ENCODE data around the gene PPP1R3D. TPM values are rescaled to one million over a fixed set of nuclear protein-coding genes. Genes with fewer than 3 reads are reported as not detected.
A peak's percentile ranks its signal among the peaks of the same experiment; 100 is the strongest.

The PPP1R3D gene
- total and polyA plus RNA-seq, 2 of the 8 experiments (the other 6 are each of a cell fraction or from before 2014, with no cell fraction given) = 1.4 to 3.9 TPM

- no peak overlapping the region for H2BK120ac ChIP-seq (replicated peaks; ENCODE audit: low read depth, low read length)
- H2BK5ac ChIP-seq (ENCODE audit: low read depth, low read length) = no peak overlapping the region
- no peak overlapping the region for H3K56ac ChIP-seq (replicated peaks; ENCODE audit: insufficient read length, low read depth, low read length)
- H4K5ac ChIP-seq (ENCODE audit: insufficient read length, low read depth, low read length) = no peak overlapping the region
- no peak overlapping the region for H2BK20ac ChIP-seq (ENCODE audit: low read length)
- no peak overlapping the region for H3K4ac ChIP-seq (replicated peaks; ENCODE audit: insufficient read length, low read depth, low read length)
- H3K14ac ChIP-seq (ENCODE audit: insufficient read length) = no peak overlapping the region
- FAIRE-seq = no peak
- H3K27ac ChIP-seq (ENCODE audit: low read depth, low read length) = no peak overlapping the region
- H4K20me1 ChIP-seq (replicated peaks in 1 of 2; ENCODE audit: control insufficient read depth in 1 of 2, insufficient read depth in 2 of 2, low read length in 2 of 2) = peaks cover 0 to 5% of the 10 kb centered on the region in 2 experiments
- no peaks in the 10 kb centered on the region for H3K79me2 ChIP-seq (ENCODE audit: control insufficient read depth in 1 of 2, insufficient read depth in 2 of 2, low read length in 2 of 2)
- no peak overlapping the region for H2AK5ac ChIP-seq (ENCODE audit: low read depth, low read length)
- no peak overlapping the region for H2BK15ac ChIP-seq (ENCODE audit: low read length)
- H3K18ac ChIP-seq (ENCODE audit: extremely low read depth, low read length) = no peak overlapping the region; the same call in 1 of the 2 replicates
- peak overlapping the region; percentile 37 to 91 for H3K4me2 ChIP-seq (ENCODE audit: insufficient read depth in 1 of 2, low read depth in 2 of 2, low read length in 2 of 2)
- no peaks in the 10 kb centered on the region for H3K4me1 ChIP-seq (replicated peaks in 1 of 4; ENCODE audit: control insufficient read depth in 3 of 4, insufficient read depth in 4 of 4, low read length in 3 of 4)
- no peak overlapping the region for H2BK12ac ChIP-seq (ENCODE audit: low read depth, low read length)
- H3K27me3 ChIP-seq (replicated peaks in 1 of 4; ENCODE audit: control insufficient read depth in 3 of 4, extremely low read depth in 1 of 4, insufficient read depth in 3 of 4, low read length in 3 of 4) = peaks cover 5 to 31% (median 25%) of the 10 kb centered on the region in 4 experiments
- no peaks in the 10 kb centered on the region for H3K79me1 ChIP-seq (ENCODE audit: low read depth, low read length)
- no peak overlapping the region for H4K91ac ChIP-seq (replicated peaks; ENCODE audit: insufficient read length, low read length)
- POLR2A ChIA-PET (ENCODE audit: partially characterized antibody) = no interaction called here
- 0 out of 2 replicates have a peak overlapping the region, but pooled peaks have one; percentile 18 for H4K8ac ChIP-seq (ENCODE audit: extremely low read depth, insufficient read depth, low read length)
- H3K23me2 ChIP-seq (ENCODE audit: low read depth, low read length) = peaks cover 6% of the 10 kb centered on the region; the same call in 1 of the 2 replicates
- CTCF ChIA-PET (ENCODE audit: partially characterized antibody) = interaction anchor here (0.8 to 3.5 kb wide), 12 partner anchors 11 to 345 kb away, joined by 3 to 23 read pairs (median 4); partner anchors contain the start of gene CDH26
- H3K4me3 ChIP-seq (ENCODE audit: extremely low read depth in 1 of 4, insufficient read depth in 2 of 4, low read depth in 3 of 4, low read length in 4 of 4) = peak overlapping the region; percentile 27 to 63 (median 41)
- H2AFZ ChIP-seq (ENCODE audit: low read length) = peak overlapping the region; percentile 98
- H3K36me3 ChIP-seq (ENCODE audit: control insufficient read depth in 2 of 4, insufficient read depth in 4 of 4, low read length in 3 of 4) = peaks cover 0 to 10% (median 0%) of the 10 kb centered on the region in 4 experiments; a peak in 2 of 8 replicates
- peaks cover 3 to 15% of the 10 kb centered on the region in 2 experiments; a peak in 3 of 4 replicates for H3K9me3 ChIP-seq (ENCODE audit: insufficient read depth in 2 of 2, low read depth in 1 of 2, low read length in 1 of 2)
- DNase-seq (ENCODE audit: low read depth in 1 of 2, low spot score in 2 of 2) = peak in 1 of 2 experiments; percentile 90
- 16% methylated on average over 50 of the region's 59 CpGs; no CpG with 5 or more reads in 1 of the 2 experiments for WGBS, 2 experiments (ENCODE audit: extremely low coverage in 1 of 2, insufficient coverage in 1 of 2, insufficient read length in 1 of 2, insufficient replicate concordance in 2 of 2, low coverage in 1 of 2, low lambda C conversion rate in 2 of 2, missing lambda C conversion rate in 1 of 2)
- H3K23ac ChIP-seq (ENCODE audit: insufficient read length) = no peak overlapping the region
- H3K9ac ChIP-seq (replicated peaks in 1 of 4; ENCODE audit: extremely low read depth in 1 of 4, low read depth in 3 of 4, low read length in 3 of 4) = no peak overlapping the region; a peak in 1 of 7 replicates
- TF ChIP-seq SIX5 (IDR thresholded peaks at IDR 0.05; ENCODE audit: low read depth, low read length) (no peak), RFX5 (IDR thresholded peaks at IDR 0.05; ENCODE audit: borderline replicate concordance, low read depth, low read length) (no peak), CREB1 (IDR thresholded peaks at IDR 0.05) (no peak), BRCA1 (IDR thresholded peaks at IDR 0.05; ENCODE audit: low read depth, low read length) (no peak), EZH2 (IDR thresholded peaks at IDR 0.05; ENCODE audit: low read depth, low read length, severe bottlenecking) (peak; percentile 38), ATF3 (IDR thresholded peaks at IDR 0.05; ENCODE audit: insufficient read depth, low read depth, low read length) (no peak), E2F6 (IDR thresholded peaks at IDR 0.05) (peak; percentile 84), ASH2L (IDR thresholded peaks at IDR 0.05; ENCODE audit: low read length) (peak; percentile 47), MAFK (IDR thresholded peaks at IDR 0.05; ENCODE audit: low read depth, low read length) (no peak)
Observed at GRCh38 chr20:59933849-59934585, 6.1 kb downstream of the PPP1R3D start.

All from H1 (cell line).